ENCODE data around the gene CAMK1D. TPM values are rescaled to one million over a fixed set of nuclear protein-coding genes. Genes with fewer than 3 reads are reported as not detected.

Gene CAMK1D
- total and polyA plus RNA-seq, 2 donors (not counting 3 experiments of a cell fraction or from before 2014, with no cell fraction given), result 0.37 to 4.2 TPM

DNA sequence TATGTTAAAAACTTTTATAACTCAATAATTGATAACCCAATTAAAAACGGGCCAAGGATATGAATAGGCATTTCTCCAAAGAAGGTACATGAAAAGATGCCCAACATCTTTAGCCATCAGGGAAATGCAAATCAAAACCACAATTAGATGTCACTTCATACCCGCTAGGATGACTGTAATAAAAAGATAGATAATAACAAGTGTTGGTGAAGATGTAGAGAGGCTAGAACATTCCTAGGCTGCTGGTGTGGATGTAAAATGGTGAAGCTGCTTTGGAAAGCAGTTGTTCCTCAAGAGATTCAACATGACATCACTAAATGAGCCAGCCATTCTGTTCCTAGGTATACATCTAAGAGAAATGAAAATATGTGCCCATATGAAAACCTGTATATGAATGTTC lies 35.6 kb downstream of the CAMK1D start:
- Histone ChIP-seq H3K4me3 (replicated peaks in 1 of 3; ENCODE audit: insufficient read depth in 1 of 3, low read depth in 1 of 3, low read length in 3 of 3) (no peak overlapping the region), H3K79me2 (ENCODE audit: control insufficient read depth, insufficient read depth, low read length) (no peaks in the 10 kb centered on the region), H2AFZ (ENCODE audit: low read depth, low read length) (no peak overlapping the region), H3K36me3 (ENCODE audit: control insufficient read depth in 2 of 2, extremely low read depth in 1 of 2, insufficient read depth in 2 of 2, low read length in 2 of 2) (no peaks in the 10 kb centered on the region), H3K4me2 (ENCODE audit: insufficient read depth, low read length) (no peak overlapping the region), H3K4me1 (ENCODE audit: control insufficient read depth, extremely low read depth, insufficient read depth, low read length) (no peaks in the 10 kb centered on the region), H3K9me3 (replicated peaks; ENCODE audit: control insufficient read depth, insufficient read depth, low read length) (no peaks in the 10 kb centered on the region), H4K20me1 (replicated peaks; ENCODE audit: control insufficient read depth, extremely low read depth, insufficient read depth, low read length) (no peaks in the 10 kb centered on the region), H3K27ac (ENCODE audit: insufficient read depth, low read depth, low read length) (no peak overlapping the region), H3K9me1 (replicated peaks; ENCODE audit: control insufficient read depth, extremely low read depth, insufficient read depth, low read length) (no peaks in the 10 kb centered on the region), H3K27me3 (ENCODE audit: control insufficient read depth in 2 of 2, insufficient read depth in 2 of 2, low read length in 2 of 2) (peaks cover 0 to 2% of the 10 kb centered on the region in 2 experiments), H3K9ac (replicated peaks; ENCODE audit: extremely low read depth, insufficient read depth, low read length) (no peak overlapping the region)
- no TSS peak for BruUV-seq (replicated peaks)
- no peak for FAIRE-seq
- DNase-seq (ENCODE audit: low read depth, low spot score), result no peak
- no peak for TF ChIP-seq FOS (IDR thresholded peaks at IDR 0.05; ENCODE audit: borderline replicate concordance, insufficient read depth, low read length)
- TF ChIP-seq MAX (IDR thresholded peaks at IDR 0.05; ENCODE audit: insufficient read depth, insufficient read length), result no peak
- TF ChIP-seq CTCF (IDR thresholded peaks at IDR 0.05; ENCODE audit: extremely low read depth in 1 of 2, insufficient read depth in 1 of 2, low read depth in 1 of 2, low read length in 2 of 2), result no peak
- TF ChIP-seq POLR2AphosphoS5 (IDR thresholded peaks at IDR 0.05; ENCODE audit: insufficient read depth, low read depth, low read length), result no peak
- no peak for TF ChIP-seq POLR2A (IDR thresholded peaks at IDR 0.05; ENCODE audit: low read depth, low read length)
- no peak for TF ChIP-seq EZH2 (IDR thresholded peaks at IDR 0.05; ENCODE audit: borderline replicate concordance, low read depth, low read length, severe bottlenecking)
- no peak for TF ChIP-seq GATA2 (IDR thresholded peaks at IDR 0.05; ENCODE audit: insufficient read depth, insufficient read length, low read depth, low read length)
- no peak for TF ChIP-seq JUN (IDR thresholded peaks at IDR 0.05; ENCODE audit: borderline replicate concordance, insufficient read depth, insufficient read length, low read depth)
- no peak for TF ChIP-seq MYC (IDR thresholded peaks at IDR 0.05; ENCODE audit: low read depth, low read length)
- POLR2A ChIA-PET, result no interaction called here
- intact Hi-C loops (cut with micrococcal nuclease), result no loop called here
- CTCF ChIA-PET, result no interaction called here
- dilution Hi-C loops (cut with MboI; ENCODE audit: extremely low pct_ligation_motif_present, low sequenced_read_pairs), result no loop called here

All from endothelial cell of umbilical vein (primary cell).